NCI-H128 (cell line): ENCODE results near the gene MAMDC4.
"Not testable (repeated sequence)": the region's sequence is repeated elsewhere in the genome, so short reads cannot be mapped to it uniquely, and the experiment has no call there.

Source experiments
- DNase-seq: peaks from one replicate; lab custom pipeline; 2025; ENCODE audit not compliant: unreplicated experiment; lab: John Stamatoyannopoulos, UW

The MAMDC4 gene

DNA sequence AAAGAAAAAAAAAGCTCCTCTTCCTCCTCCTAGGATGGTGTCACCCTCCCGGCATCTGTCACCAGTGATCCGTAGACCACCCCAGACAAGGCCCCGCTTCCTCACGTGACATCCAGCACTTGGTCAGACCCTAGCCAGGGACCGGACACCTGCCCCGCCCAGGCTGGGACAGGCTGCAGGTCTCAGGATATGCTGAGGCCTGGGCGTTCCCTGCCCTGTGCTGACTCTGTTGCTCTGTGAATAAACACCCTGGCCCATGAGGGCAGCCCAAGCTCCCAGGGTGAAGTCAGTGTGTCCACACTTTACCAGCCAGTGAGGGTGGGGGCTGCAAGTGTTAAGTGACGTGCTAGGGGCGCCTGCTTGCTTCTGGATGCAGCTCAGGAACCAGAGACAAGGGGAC is 8.4 kb downstream of the MAMDC4 start:
- no peak for DNase-seq

DNA sequence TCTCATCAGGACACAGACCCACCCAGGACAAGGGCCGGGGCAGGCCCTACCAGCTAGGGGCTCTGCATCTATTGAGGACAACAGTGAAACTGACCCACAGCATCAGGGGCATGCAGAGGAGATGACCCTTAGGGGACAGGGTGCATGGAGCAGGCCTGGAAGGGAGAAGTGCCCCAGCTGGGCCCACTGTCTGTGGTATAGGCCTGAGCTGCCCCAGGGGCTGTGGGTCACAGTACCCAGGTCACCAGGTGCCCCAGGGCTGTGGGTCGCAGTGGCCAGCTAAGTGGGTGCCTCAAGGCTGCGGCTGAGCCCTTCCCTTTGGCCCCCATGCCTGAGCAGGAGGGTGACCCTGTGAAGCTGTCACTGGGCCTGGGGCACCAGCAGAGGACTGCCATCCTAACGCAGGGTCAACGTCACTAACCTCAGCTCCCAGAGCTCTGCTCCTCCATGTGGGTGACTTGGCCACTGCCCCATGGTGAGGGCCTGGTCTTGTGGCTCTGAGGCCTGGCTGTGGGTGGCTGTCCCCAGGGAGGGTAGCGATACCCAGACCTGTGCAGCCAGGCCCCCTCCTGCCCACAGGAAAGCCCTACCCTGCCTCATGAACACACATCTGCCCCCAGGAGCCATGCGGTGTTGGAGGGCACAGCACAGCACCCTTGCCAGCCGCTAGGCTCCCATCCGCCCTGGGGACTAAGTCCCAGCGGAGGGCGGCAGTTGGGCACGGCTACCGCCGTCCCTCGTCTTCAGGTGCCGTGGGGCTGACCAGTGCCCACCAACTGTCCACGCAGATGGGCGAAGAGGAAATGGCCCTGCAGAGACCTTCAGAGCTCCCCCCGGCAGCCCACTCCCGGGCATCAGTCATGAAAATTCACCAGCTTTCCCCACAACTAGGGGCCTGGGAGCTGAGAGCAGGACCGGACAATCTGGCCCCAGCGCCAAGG is 9.1 kb downstream of the MAMDC4 start:
- no peak for DNase-seq

DNA sequence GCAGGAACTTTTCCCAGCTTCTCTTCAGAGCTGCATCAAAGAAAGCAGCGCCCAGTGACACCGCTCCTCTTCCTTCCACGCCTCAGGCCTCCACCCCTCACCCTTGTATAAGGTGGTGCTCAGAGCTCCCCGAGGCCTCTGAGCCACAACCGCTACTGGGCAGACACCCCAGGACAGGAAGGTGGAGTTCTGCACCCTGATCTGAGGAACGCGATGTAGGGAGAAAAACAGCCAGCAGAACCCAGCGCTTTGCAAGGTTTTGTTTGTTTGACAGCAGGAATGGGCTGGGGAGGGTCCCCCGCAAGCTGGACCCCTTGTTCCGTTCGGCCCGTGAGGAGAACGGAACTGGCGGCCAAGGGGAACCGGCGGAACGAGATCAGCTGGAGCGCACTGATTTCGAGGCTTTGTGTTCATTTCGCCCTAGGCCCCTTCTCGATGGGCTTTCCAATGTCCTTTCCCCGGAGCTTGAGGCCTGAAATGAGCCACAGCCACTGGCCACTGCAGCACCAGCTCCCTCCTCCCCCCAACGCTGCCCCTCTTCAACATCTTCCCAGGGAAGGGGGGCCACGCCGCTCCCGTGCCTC is 9.8 kb downstream of the MAMDC4 start:
- no peak for DNase-seq

DNA sequence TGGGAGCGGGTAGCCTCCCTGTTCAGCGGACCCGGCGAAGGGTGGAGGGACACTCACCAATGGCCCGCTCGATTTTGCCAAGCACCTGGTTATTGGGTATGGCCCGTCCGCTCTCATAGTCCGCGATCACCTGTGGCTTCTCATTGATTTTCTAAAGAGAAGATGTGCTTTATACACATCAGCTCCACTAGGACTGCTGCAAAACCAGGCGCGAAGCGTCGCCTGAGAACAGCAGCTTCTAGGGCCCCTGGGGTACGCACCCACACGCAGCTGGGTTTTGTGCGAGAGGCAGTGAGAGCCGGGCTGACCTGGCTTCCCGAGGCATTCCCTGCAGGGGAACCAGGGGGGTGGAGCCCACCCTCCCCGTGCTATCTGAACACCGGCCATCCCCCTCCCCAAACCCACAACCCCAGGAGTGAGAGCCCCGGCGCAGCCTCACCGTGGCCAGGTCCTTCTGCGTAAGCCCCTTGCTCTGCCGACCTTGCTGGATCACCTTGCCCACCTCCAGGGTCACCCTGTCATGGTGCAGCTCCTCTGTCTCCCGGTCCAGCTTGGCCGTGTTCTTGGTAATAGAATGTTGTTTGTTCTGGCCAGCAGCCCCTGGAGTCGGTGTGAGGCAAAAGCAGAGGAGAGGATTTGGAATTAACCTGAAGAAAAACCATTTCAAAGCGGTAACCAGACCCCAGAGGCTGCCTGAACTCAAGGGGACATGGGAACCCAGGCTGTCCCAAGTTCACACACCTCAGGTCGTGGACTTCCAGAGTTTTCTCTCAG is 10.9 kb downstream of the MAMDC4 start:
- no peak for DNase-seq

DNA sequence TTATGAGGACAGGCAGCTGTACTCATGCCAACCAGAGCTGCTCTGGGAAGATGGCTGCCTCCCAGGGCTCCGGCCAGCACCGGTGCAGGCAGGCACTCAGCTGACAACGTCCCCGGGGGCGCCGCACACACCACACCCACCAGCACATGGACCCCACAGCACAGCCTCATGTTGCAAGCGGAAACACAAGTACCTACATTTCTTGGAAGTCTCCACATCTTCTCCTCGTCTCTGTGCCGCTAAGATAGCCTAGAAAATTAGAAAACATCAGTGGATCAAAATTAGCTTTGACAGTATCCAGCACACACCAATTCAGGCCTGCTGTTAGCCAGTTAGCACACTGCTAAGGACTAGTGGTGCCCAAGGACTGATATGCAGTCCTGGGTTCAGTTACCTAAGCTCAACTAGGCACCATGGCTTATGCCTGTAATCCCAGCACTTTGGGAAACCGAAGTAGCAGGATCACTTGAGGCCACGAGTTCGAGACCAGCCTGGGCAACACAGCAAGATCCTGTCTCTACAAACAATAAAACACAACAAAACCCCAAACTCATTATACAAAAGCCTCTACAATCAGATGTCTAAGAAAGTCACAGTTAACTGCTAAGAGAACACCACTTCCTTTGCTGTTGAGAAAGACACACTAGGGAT is 11.6 kb downstream of the MAMDC4 start:
- DNase-seq: no peak

DNA sequence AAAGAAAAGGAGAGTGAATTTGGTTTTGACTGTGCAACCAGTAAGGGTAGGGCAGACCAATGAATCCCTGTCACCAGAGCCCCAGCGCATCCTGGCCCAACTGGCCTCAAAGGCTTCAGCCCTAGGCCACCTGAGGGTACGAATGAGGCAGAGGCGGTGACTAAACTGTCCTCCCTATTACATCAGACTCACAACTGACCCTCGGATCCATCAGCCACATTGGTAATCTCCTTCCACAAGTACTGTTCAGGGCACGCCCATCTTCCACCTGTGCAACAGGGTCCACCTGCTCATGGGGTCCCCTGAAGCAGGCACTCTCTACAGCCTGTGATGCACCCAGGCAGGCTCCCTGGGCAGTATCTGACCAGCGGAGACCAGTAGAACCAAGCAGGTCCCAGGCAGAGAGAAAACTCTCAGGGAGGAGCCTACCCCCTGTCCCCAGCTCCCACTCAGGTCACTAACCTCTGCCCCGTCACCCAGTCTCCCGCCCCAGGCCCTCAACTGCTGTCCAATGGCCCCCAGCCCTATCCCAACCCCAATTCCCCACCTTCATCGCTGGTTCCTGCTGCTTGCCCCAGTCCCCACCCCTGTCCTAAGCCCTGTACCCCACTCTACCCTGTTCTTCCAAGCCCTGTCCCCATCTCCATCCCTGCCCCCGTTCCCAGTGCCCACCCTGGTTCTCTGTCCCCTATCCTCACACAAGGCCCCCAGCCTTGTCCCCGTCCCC is 13.1 kb downstream of the MAMDC4 start:
- no peak for DNase-seq

DNA sequence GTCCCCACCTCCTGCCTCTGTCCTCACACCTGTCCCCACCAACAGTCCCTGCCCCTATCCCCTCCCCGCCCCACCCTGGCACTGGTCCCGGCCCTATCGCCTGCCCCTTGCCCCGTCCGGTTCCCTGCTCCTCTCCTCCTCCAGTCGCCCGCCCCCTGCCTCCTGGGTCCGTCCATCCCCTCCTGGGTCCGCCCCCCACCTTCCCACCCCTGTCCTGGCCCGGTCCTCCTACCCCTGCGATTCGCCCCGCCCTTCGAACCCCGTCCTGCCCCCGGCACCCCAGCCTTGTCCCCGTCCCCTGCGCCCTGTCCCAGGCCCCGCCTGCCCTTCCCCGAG is 13.6 kb downstream of the MAMDC4 start:
- no peak for DNase-seq

DNA sequence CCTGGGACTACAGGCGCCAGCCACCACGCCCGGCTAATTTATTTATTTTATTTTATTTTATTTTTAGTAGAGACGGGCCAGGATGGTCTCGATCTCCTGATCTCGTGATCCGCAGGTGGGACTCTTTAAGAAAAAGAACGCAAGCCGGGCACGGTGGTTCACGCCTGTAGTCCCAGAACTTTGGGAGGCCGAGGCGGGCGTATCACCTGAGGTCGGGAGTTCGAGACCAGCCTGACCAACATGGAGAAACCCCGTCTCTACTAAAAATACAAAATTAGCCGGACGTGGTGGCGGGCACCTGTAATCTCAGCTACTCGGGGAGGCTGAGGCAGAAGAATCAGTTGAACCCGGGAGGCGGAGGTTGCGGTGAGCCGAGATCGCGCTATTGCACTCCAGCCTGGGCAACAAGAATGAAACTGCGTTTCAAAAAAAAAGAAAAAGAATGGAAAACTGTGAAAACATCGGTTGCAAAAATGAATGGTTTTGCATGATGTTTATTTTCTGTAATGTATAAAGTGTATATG is 14.8 kb downstream of the MAMDC4 start:
- not testable (repeated sequence) for DNase-seq

DNA sequence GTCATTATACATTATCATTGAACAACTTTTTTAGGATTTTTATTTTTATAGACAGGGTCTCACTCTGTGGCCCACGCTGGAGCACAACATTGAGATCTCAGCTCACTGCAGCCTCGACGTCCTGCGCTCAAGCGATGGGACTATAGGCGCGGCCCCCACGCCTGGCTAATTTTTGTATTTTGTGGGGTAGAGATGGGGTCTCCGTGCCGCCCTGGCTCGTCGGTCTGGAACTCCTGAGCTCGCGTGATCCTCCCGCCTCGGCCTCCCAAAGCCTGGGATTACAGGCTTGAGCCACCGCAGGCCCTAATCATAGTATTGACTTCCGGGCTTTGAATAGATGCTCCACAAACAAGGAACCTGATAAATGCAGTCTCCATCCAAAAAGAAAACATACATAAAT is 15.3 kb downstream of the MAMDC4 start:
- no peak for DNase-seq

DNA sequence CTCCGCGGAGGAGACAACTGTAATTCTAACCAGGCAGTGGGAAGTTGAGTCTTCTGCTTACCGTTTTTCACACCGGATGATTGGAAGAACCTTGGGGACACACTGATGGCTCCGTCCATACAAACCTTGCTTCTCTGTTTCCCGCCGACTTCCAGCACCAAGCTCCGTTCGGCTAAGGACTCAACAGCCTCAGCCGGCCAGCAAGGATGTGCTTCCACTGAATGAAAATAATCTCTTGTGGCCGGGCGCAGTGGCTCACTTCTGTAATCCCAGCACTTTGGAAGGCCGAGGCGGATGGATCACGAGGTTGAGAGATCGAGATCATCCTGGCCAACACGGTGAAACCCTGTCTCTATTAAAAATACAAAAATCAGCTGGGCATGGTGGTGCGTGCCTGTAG is 15.8 kb downstream of the MAMDC4 start:
- DNase-seq: no peak

DNA sequence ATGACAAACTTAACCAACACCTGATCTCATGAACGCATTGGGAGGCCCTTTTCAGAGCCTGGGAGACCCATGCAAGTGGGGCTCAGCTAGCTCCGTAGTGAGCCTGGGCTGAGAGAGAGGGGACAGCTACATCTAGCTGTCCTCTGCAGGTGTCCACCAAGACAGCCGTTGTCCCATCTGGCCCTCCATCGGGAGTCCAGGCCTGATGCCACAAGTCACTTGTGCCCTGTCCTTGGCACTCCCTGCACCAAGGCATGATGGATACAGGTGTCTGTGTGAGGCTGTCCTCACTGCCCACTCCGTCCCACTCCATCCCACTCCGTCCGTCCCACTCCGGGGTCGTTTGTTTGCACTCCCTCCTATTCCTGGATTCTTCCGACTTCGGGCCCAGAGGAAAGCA is 16.5 kb downstream of the MAMDC4 start:
- no peak for DNase-seq

DNA sequence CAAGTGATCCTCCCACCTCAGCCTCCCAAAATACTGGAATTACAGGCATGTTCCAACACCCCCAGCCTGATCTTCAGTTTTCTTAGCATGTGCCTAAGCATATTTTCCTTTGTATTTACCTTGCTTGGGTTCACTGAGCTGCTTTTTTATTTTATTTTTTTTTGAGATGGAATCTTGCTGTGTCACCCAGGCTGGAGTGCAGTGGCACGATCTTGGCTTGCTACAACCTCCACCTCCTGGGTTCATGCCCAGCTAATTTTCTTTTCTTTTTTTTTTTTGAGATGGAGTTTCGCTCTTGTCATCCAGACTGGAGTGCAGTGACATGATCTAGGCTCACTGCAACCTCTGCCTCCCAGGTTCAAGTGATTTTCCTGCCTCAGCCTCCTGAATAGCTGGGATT is 17.5 kb downstream of the MAMDC4 start:
- DNase-seq: not testable (repeated sequence)

DNA sequence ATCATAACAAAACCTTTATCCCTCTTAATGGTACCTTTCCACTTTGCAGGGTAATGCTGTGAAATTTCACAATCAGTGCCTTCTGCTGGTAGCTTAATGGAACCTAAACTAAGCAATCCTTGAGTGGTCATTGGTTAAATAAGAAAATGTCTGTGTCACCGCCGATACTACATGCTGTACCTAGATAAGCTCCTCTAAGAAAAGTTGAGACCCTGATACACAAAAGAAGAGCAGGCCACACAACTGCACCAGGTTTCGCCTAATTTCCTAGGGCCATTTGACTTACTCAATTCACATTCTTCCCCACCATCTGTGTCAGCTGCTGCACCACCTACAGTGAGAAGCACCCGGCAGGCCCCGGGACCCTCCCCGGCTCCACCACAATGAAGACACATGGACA is 23.0 kb downstream of the MAMDC4 start:
- DNase-seq: no peak

DNA sequence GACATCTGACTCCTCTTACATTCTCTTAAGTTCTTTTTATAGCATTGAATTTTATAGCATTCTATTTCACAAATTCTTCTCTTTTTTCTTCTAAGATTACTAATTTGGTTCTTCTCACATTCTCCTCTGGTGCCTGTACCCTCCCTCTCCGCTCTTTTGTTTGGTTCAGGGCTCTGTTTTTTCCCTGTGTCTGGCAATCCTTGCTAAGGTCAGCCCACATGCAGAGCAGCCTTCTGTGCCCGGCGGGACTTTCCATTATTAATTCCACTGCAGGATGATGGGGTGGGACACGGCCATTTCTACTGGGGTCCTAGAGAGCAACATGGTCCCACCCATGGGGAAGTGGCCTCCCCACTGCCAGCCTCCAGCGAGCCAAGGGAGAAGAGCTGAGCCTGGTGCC is 24.3 kb downstream of the MAMDC4 start:
- no peak for DNase-seq

DNA sequence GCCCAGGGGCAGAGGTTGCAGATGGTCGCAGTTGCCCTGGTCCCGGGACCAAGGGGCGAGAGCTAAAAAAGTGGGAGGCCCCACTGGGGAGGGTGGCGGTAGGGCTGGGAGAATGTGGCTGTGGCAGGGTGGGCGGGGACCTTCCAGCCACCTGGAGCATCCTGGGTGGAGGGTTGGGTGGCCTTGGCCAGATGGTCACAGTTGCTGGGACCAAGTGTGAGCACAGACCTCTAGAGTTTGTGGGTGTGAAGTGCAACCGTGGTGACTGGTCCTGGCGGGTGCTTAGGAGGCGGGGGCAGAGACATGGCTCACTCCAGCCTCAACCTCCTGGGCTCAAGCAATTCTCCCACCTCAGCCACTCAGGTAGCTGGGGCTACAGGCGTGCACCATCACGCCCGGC is 28.5 kb downstream of the MAMDC4 start:
- DNase-seq: no peak

DNA sequence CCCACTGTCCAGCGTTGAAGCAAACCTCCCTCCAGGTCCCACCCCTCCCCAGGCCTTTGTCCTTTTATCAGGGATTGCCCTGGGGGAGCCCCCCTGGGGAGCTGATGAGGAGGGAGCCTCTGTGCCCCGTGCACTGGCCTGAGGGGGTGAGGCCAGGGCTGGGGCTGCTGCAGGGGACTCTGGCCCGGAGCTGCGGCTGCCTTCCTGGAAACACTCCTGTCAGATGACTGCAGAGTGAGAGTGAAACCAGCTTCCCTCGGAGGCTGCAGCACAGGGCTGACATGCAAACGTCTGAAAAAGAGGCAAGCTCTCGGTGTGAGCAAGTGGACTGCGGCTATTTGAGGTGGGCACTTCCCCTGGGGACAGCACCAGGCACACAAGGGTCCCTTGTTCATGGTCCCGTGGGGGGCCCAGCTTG is 29.6 kb downstream of the MAMDC4 start:
- DNase-seq: no peak

DNA sequence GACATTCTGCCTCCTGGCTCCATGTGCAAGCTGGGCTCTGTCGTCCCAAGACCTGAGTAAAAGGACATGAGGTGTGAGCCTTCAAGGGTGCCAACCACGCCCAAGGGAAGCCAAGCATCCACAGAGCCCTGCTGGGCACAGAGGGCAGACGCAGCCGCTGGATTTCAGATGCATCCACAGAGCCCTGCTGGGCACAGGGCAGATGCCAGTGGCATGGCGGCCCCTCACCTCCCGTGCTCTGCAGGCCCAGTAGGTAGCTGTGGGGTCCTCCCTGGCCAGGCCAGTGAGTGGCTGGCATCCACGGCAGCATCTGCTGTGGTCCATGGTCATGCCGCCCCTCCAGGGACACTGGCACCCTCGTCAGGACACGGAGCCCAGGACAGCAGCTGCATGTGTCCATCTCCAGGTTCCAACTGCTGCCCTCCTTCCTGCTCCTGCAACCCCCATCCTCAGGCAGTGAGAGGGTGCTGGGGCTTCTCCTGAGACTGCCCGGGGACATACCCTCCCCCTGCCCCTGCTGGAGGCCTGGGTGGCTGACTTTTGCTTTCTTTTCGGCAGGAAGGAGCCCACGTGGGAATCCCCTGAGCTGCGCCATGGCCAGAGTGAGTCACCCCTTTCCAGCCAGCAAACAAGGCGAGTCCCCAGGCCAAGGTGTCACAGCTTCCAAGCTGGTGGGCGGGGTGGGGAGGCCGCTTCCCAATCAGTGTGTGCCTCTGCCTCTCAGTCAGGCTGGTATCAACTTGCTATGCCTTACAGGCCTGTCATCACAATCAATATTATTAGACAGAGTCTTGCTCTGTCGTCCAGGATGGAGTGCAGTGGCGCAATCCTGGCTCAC is 30.2 kb downstream of the MAMDC4 start:
- no peak for DNase-seq

DNA sequence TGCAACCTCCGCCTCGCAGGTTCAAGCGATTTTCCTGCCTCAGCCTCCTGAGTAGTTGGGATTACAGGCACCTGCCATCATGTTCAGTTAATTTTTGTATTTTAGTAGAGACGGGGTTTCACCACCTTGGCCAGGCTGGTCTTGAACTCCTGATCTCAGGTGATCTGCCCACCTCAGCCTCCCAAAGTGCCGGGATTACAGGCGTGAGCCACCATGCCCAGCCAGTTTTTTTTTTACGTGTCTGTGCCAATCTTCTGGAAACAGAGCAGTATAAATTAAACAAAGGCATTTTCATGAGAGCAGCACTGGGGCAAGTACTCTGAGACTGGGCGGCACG is 30.8 kb downstream of the MAMDC4 start:
- not testable (repeated sequence) for DNase-seq

DNA sequence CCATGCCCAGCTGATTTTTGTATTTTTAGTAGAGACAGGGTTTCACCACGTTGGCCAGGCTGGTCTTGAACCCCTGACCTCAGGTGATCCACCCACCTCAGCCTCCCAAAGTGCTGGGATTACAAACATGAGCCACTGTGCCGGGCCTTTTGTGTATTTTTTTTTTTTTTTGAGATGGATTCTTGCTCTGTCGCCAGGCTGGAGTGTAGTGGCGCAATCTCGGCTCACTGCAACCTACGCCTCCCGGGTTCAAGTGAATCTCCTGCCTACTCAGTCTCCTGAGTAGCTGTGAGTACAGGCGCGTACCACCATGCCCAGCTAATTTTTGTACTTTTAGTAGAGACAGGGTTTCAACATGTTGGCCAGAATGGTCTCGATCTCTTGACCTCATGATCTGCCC is 31.5 kb downstream of the MAMDC4 start:
- not testable (repeated sequence) for DNase-seq
